Fibroblast of skin of back (primary cell): Measurements from ENCODE around the gene TIGD1.
"Not testable (repeated sequence)": the region's sequence is repeated elsewhere in the genome, so short reads cannot be mapped to it uniquely, and the experiment has no call there.

ENCODE experiments used
- DNase-seq: peaks from one replicate; pipeline ENCODE4 v3.0.0-alpha.2; 2013

Gene TIGD1

DNA sequence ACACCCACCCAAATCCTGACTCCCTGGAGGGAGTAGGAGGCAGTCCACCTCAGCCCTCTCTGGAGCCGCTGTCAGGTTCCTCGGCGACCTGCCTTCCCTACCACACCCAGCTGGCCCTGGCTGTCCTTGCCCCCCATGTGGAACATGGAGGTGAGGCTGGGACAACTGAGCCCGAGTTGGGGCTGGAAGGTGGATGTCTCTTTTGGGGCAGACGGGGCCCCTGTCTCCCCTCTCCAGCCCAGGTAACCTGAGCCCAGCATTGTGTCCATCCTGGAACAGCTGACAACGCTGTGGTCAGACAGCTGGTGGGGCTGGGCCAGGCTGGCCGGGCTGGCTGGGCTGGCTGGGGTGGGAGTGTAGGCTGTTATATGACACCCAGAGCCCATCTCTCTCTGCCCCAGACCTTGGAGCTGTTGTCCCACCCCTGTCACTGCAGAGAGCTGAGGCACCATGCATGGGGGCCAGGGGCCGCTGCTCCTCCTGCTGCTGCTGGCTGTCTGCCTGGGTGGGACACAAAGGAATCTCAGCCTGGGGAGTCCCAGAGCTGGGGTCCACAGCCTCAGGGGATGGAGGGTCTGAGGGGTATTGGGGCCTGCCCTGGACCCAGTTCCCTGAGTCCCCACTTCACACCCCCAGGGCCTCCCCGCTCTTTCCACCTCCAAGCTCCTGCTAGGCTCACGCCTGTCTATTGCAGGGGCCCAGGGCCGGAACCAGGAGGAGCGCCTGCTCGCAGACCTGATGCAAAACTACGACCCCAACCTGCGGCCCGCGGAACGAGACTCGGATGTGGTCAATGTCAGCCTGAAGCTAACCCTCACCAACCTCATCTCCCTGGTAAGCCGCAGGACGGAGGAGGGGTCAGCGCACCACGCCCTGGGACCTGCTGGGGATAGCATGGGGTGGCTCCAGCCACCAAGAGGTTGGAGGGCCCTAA lies 10.8 kb downstream of the TIGD1 start, which contains the start of gene CHRNG:
TSS of gene CHRNG (plus strand) at position 395 of the 934 bp plus-strand sequence. CDS start at position 451, 56 bp downstream.
- DNase-seq: no peak

DNA sequence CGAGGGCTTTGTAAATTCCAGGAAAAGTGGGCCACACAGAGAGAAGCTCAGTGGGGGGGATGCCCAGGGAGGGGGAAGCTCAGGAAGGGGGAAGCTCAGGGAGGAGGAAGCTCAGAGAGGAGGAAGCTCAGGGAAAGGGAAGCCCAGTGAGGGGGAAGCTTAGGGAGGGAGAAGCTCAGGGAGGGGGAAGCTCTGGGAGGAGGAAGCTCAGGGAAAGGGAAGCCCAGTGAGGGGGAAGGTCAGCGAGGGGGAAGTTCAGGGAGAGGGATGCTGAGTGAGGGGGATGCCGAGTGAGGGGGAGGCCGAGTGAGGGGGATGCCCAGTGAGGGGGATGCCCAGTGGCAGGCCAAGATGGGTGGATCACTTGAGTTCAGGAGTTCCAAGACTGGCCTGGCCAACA lies 11.7 kb downstream of the TIGD1 start:
- no peak for DNase-seq

DNA sequence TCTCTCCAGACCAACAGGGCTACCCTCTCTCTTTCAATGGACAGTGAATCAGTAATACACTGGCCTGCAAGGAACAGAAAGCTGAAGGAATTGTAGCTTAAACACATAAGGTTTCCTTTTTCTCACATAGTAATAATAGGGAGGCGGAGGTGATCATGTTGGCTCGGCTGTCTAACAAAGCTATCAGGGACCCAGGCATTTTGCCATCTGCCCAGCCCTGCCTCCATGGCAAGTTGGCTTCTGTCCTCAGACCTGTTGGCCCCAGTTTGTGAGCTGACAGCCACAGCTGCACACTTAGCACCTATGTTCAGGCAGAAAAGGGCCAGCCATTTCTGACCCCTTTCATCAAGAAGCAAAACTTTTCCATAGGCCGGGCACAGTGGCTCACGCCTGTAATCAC lies 12.9 kb downstream of the TIGD1 start:
- DNase-seq: no peak

DNA sequence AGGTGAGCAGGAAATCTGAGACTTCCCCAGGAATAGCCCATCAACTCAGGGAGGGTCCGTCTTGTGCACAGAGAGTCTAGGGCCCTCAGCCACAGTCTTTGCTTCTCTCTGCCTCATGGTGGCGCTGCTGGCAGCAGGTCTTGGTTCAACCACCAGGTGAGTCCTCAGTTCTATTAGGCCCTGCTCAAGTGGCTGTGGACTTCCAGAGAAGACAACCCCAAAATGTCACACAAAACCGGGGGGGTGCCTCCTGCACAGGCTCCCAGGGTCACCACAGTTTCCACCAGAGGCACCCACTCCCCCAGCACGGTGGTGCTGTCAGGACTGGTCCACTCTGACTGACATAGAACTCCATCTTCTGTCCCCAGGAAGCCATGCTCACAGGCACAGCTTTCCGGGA lies 13.3 kb downstream of the TIGD1 start:
- DNase-seq: no peak

DNA sequence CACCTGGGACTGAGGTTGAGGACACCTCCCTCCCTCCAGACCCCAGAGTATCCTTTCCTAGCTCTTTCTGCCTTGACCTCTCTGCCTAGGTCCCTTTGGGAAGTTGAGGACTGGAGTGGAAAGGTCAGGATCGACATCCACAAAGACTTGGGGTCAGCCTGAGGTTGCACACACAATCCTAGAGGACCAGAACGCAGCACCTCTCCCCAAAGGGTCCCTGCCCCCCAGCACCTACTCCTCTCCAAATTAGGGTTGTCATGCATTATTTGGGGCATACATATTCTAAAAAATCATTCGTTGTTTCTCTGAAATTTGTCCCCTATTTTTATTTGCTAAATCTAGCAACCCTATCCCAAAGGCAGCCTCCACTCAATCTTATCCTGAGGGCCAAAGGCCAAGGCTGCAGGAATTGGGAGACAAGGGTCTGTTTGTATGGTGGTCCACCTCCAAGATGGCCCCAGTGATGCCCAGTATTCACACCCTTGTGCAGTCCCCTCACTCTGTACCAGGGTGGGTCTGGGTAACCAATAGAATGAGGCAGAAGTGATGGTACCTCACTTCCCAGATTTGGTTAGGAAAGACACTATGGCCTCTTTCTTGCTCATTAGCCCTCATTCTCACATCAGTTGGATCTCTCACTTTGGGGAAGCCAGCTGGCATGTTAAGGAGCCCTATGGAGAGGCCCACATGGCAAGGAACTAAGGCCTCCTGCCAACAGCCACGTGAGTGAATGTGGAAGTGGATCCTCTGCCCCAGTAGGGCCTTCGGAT lies 14.4 kb downstream of the TIGD1 start:
- no peak for DNase-seq

DNA sequence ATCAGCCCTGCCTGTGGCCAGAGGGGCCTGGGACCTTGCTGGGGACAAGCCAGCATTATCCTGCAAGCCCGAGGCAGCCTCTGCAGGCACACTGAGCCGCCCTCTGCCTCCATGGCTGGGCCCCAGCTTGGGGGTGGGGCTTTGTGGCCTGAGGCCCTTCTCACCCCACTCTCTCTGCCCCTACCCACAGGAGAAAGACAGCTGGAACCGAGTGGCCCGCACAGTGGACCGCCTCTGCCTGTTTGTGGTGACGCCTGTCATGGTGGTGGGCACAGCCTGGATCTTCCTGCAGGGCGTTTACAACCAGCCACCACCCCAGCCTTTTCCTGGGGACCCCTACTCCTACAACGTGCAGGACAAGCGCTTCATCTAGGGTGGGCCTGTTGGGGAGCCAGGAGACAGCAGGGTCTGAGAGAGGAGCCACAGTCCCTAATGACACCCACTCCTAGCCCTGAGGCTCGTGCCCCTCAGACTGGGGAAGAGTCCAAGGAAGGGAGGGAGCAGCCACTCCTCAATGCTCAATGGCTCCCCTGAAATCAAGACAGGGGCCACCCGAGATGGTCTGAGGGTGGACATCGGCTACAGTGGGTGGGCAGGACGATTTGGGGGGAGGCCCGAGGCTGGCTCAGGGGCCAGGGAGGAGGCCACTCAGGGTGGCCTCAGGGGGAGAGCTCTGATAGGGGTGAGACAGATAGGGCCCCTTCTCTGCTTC lies 15.3 kb downstream of the TIGD1 start:
- DNase-seq: no peak

DNA sequence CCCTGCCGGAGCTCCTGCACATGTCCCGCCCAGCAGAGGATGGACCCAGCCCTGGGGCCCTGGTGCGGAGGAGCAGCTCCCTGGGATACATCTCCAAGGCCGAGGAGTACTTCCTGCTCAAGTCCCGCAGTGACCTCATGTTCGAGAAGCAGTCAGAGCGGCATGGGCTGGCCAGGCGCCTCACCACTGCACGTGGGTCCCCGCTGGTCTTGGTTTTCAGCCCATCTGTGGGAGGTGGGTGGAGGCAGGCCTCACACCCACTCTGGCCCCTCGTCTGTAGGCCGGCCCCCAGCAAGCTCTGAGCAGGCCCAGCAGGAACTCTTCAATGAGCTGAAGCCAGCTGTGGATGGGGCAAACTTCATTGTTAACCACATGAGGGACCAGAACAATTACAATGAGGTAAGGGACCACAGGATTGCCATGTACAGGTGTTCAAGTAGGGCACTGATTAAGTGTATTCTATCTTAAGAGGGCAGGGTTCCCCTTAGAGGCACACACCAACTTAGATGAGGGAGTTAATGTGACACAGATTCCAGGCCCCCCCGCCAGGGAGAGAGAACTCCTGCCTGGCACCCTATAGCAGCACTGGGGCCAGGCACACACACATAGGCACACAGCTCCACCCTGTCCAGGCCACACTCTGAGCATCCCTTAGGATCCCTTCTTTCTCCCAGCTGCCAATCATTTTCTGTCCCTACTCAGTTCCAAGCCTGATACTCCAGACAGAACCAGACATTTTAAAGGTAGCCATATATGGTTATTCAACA lies 16.2 kb downstream of the TIGD1 start:
- no peak for DNase-seq

DNA sequence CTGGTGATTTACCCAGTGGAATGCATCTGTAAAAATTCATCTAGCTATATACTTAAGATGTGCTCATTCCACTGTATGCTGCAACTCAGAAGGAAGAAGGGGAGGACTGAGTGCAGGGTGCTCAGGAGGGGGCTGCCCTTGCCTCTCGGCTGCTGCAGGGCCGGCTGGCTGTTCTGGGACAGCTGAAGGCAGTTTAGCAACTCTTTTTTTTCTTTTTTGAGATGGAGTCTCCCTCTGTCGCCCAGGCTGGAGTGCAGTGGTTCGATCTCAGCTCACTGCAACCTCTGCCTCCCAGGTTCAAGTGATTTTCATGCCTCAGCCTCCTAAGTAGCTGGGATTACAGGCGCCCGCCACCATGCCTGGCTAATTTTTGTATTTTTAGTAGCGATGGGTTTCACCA lies 17.5 kb downstream of the TIGD1 start:
- not testable (repeated sequence) for DNase-seq

DNA sequence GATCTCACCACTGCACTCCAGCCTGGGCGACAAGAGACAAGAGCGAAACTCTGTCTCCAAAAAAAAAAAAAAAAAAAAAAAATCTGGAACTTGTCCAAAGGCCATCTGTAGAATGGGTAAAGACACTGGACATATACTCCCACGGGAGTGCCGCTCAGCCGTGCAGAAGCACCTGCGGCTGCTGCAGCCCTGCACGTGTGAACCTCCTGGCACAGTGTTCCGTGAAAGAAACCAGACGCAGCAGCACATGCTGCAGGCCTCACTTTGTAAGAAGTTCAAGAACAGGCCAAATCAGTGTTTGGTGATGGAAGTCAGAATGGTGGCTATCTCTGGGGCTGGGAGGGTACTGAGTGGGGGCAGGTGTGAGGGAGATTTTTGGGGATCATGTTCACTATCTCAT lies 17.9 kb downstream of the TIGD1 start:
- DNase-seq: no peak

DNA sequence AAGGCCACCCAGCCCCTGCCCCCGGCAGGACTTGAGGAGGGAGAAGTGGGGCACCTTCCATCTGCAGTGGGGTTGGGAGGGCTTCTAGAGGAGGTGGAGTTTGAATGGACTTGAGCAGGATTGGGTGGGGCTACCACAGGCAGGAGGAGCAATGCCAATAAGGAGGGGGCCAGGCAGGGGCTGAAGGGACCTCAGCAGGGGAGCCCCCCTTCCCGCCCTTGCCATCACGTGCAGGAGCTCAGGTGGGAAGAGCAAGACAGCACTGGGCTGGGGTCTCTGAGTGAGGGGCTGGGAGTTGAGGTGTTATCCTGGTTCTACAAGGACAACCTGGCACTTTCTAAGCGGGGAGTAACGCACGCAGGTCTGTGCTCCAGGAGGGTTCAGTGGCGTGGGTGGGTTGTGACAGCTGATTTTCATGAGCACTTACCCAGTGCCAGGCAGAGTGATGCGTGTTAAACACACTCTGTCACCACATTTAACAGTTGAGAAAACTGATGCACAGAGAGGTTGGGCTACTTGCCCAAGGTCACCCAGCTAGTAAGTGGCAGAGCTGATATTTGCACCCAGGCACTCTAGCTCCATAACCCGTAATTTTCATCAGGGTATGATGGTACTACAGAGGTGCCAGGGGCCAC lies 19.6 kb downstream of the TIGD1 start:
- DNase-seq: no peak

DNA sequence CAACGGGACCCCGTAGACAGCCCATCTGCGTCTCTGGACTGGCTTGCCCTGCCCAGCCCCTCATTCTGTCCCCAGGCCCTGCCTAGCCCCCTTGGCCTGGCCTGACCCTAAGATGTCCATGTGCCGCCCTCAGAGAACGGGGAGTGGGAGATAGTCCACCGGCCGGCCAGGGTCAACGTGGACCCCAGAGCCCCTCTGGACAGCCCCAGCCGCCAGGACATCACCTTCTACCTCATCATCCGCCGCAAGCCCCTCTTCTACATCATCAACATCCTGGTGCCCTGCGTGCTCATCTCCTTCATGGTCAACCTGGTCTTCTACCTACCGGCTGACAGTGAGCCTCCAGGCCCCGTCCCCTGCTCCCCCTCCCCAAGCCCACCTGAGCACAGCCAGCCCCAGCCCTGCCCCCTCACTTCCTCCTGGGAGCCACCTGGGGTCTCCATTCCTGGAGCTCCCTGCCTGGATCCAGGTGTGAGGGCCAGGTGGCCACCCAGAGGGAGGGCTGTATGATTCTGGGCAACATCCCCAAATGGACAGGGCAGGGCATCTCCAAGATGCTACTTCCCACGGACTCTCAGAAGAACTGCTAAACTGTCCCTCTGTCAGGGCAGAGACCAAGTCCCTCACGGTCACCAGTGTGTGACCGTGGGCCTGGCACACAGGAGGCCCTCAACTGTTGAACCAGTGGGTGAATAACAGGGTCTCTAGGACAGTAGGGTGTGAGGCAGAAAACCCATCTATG lies 20.4 kb downstream of the TIGD1 start:
- DNase-seq: no peak

DNA sequence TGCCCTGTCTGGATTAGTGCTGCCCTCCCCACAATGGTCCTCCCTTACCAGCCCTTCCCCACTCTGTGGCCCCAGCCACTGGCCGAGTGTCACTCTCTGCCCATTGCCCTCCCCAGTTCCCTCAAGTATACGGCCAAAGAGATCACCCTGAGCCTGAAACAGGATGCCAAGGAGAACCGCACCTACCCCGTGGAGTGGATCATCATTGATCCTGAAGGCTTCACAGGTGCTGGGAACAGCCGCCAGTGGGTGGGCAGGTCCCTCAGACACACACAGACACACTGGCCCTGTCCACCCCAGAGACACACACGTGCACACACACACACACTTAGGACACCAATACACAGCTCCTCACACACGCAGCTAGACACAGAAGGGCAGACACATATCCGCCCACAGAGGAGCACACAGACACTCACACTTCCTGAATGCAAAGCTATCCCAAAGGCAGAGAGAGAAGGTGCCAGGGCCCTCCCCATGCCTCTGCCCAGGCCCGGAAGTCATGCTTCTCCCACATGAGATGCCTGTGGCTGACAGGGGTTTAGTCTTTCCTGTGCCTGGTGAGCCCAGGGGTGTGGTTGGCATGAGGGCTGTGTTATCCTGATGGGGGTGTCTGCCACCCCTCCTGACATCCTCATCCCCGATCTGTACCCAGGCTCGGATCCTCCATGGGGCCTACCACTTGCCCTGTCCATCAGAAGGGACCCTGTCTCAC lies 21.5 kb downstream of the TIGD1 start:
- no peak for DNase-seq

DNA sequence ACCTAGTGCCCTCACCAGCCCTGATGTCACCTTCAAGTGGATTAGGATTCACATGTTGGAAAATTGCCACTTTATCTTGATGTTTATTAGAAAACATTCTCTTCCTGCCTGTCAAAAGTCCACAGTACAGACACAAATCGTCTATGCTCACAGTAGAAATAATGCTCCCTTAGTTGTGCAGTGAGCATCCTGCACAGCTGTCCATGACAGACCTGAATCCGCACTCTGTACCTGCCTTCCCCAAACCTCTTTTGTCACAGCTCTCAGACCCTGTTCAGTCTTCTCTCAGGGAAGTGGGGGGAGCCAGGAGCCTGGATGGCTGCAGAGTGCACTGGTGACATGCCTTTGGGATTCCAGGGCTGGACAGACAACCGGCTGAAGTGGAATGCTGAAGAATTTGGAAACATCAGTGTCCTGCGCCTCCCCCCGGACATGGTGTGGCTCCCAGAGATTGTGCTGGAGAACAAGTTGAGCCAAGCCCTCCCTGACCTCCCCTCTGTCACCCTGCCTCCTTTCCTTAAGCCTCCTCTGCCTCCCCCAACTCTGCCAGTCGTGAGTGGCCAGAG lies 22.4 kb downstream of the TIGD1 start:
- no peak for DNase-seq

DNA sequence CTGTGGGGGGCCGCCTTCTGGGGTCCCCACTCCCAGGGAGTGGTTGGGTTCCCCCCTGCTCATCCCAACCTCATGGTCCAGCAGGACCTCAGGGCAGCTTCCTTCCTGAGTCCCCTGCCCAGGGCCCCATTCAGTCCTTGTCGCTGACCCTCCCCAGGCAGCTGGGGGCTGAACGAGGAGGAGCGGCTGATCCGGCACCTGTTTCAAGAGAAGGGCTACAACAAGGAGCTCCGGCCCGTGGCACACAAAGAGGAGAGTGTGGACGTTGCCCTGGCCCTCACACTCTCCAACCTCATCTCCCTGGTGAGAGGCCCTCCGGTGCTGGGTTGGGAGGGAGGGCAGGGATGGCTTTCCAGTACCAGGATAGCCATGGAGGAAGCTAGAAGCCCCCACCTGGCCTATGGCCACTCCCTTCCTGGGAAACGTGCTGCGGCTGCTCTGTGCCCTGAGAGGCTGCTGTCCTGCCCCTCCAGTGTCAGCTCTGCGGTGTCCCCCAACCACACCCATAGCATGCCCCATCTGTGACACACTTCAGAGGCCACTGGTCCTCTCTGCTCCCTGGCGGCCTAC lies 23.9 kb downstream of the TIGD1 start:
- no peak for DNase-seq

DNA sequence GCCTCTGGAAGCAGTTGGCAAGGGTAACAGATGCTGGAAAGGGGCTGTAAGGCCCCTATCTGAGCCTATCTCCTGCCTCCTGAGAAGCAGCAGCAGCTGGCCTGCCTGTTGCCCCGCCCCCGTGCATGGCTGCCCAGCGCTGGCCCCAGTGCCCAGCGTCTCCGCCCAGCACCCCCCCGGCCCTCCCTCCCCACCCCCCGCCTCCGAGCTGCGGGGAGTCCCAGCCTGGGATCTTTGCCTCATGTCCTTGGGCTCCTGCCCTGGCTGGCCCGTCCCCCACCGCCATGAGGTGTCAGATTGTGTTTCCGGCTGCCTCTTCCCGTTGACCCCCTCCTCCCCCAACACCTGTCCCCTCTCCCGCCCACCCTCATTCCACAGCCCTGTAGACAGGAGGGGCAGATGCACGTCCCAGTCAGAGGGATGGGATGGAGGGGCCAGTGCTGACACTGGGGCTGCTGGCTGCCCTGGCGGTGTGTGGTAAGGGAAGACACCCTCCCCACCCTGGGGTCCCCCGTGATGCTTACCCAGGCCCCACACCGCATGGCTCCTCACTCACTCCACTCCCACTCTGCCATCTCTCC lies 24.5 kb downstream of the TIGD1 start, which contains the start of gene CHRND:
TSS of gene CHRND (plus strand) at position 370 of the 581 bp plus-strand sequence. CDS start at position 426, 56 bp downstream.
- no peak for DNase-seq

DNA sequence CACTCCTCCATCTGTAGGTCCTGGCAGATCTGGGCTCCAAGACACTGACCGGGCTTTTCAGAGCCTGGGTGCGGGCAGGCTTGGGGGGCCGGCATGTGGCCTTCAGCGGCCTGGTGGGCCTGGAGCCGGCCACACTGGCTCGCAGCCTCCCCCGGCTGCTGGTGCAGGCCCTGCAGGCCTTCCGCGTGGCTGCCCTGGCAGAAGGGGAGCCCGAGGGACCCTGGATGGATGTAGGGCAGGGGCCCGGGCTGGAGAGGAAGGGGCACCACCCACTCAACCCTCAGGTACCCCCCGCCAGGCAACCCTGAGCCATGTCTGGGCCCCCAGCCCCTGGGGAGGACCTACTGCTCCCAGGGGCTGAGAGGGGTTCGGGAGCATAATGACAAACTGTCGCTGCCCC lies 25.2 kb downstream of the TIGD1 start:
- no peak for DNase-seq

DNA sequence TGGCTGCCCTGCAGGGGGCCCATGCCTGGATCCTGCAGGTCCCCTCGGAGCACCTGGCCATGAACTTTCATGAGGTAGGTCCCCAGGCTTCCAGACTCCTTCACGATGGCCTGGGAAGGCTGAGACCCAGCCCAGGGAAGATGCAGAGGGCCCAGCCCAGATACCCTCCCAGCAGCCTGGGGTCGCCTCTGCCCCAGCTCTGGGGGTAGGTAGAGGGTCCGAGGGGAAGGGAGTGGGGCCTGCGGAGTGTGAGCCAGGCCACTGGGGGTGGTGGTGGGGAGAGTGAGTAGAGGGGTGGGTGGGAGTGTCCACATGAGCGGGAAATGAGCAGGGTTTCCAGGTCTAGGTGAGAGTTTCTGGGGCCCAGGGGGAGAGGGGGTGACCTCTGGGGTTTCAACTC lies 25.6 kb downstream of the TIGD1 start:
- DNase-seq: no peak

DNA sequence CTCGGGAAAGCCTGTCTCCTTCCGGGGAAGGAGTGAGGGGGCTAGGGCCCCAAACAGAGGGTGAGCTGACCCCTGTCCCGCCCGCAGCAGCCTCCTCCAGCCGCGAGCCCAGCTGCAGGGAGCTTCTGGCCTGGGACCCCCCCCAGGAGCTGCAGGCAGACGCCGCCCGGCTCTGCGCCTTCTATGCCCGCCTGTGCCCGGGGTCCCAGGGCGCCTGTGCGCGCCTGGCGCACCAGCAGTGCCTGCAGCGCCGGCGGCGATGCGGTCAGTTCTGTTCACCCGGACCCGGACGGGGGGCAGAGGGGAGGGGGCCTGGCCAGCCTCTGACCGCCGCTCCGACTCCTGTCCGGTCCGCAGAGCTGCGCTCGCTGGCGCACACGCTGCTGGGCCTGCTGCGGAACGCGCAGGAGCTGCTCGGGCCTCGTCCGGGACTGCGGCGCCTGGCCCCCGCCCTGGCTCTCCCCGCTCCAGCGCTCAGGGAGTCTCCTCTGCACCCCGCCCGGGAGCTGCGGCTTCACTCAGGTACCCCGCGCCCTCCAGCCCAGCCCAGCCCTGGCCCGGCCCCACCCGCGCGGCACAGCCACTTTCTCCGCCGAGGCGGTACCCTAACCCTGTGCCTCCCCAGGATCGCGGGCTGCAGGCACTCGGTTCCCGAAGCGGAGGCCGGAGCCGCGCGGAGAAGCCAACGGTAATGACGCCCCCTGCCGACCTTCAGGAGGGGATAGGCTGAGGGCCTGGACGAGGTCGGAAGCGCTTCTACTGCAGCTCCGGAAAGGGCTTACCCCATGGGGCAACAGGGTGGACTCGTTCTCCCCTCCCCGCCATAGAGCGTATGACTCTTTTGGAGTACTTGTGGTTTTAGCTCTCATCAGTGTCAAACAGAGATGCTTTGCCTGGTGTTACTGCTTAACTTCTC lies 26.4 kb downstream of the TIGD1 start:
- peak; percentile 44 for DNase-seq
